Measurements from ENCODE around the gene CABLES1. TPM values are rescaled to one million over a fixed set of nuclear protein-coding genes. Genes with fewer than 3 reads are reported as not detected.

The CABLES1 gene
- polyA plus RNA-seq, 2 of the 4 experiments (the other 2 are of a cell fraction): 4.5 to 8.6 TPM

DNA sequence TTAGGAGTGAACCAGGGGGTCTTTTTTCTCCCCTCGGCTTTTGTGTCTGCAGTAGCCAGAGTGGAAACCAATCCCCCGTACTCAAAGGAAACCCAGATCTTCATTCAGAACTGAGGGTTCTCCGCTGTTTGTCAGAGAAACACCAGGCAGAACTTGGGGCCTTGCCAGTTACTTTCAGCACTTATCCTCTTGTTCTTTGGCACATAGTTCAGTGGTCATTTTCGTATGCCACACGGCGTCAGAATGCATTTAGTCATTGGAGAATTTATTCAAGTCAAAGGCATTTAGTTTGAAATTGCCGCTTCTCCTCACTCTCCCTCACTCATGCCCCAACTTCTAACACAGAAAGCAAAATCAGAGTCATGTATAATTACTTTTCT is 102.9 kb downstream of the CABLES1 start:
- H3K27ac ChIP-seq: no peak overlapping the region
- ATAC-seq: no peak
- H3K4me2 ChIP-seq: no peak overlapping the region
- H3K9me3 ChIP-seq: no peaks in the 10 kb centered on the region
- ChIA-PET POLR2A (no interaction called here), CTCF (no interaction called here)
- H3K4me1 ChIP-seq: no peaks in the 10 kb centered on the region
- no peak for FAIRE-seq
- 93% methylated on average over 6 of the region's 7 CpGs for WGBS (ENCODE audit: missing lambda C conversion rate)
- TF ChIP-seq, protein P1, sequence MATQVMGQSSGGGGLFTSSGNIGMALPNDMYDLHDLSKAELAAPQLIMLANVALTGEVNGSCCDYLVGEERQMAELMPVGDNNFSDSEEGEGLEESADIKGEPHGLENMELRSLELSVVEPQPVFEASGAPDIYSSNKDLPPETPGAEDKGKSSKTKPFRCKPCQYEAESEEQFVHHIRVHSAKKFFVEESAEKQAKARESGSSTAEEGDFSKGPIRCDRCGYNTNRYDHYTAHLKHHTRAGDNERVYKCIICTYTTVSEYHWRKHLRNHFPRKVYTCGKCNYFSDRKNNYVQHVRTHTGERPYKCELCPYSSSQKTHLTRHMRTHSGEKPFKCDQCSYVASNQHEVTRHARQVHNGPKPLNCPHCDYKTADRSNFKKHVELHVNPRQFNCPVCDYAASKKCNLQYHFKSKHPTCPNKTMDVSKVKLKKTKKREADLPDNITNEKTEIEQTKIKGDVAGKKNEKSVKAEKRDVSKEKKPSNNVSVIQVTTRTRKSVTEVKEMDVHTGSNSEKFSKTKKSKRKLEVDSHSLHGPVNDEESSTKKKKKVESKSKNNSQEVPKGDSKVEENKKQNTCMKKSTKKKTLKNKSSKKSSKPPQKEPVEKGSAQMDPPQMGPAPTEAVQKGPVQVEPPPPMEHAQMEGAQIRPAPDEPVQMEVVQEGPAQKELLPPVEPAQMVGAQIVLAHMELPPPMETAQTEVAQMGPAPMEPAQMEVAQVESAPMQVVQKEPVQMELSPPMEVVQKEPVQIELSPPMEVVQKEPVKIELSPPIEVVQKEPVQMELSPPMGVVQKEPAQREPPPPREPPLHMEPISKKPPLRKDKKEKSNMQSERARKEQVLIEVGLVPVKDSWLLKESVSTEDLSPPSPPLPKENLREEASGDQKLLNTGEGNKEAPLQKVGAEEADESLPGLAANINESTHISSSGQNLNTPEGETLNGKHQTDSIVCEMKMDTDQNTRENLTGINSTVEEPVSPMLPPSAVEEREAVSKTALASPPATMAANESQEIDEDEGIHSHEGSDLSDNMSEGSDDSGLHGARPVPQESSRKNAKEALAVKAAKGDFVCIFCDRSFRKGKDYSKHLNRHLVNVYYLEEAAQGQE (IDR thresholded peaks at IDR 0.05): no peak
- TF ChIP-seq JUNB (IDR thresholded peaks at IDR 0.05): no peak
- TF ChIP-seq, protein P2, sequence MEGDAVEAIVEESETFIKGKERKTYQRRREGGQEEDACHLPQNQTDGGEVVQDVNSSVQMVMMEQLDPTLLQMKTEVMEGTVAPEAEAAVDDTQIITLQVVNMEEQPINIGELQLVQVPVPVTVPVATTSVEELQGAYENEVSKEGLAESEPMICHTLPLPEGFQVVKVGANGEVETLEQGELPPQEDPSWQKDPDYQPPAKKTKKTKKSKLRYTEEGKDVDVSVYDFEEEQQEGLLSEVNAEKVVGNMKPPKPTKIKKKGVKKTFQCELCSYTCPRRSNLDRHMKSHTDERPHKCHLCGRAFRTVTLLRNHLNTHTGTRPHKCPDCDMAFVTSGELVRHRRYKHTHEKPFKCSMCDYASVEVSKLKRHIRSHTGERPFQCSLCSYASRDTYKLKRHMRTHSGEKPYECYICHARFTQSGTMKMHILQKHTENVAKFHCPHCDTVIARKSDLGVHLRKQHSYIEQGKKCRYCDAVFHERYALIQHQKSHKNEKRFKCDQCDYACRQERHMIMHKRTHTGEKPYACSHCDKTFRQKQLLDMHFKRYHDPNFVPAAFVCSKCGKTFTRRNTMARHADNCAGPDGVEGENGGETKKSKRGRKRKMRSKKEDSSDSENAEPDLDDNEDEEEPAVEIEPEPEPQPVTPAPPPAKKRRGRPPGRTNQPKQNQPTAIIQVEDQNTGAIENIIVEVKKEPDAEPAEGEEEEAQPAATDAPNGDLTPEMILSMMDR (IDR thresholded peaks at IDR 0.05): no peak
- TF ChIP-seq HEYL (CRISPR knock-in tag; IDR thresholded peaks at IDR 0.05): no peak
- TF ChIP-seq HOXA7 (CRISPR knock-in tag; IDR thresholded peaks at IDR 0.05): no peak
- no peak for TF ChIP-seq FOXS1 (CRISPR knock-in tag; IDR thresholded peaks at IDR 0.05)
- TF ChIP-seq, protein P3, sequence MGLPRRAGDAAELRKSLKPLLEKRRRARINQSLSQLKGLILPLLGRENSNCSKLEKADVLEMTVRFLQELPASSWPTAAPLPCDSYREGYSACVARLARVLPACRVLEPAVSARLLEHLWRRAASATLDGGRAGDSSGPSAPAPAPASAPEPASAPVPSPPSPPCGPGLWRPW (IDR thresholded peaks at IDR 0.05): no peak
- no peak for TF ChIP-seq CHD4 (IDR thresholded peaks at IDR 0.05; ENCODE audit: borderline replicate concordance)
- TF ChIP-seq NPAS2 (CRISPR knock-in tag; IDR thresholded peaks at IDR 0.05; ENCODE audit: borderline replicate concordance): no peak
- TF ChIP-seq, protein P4, sequence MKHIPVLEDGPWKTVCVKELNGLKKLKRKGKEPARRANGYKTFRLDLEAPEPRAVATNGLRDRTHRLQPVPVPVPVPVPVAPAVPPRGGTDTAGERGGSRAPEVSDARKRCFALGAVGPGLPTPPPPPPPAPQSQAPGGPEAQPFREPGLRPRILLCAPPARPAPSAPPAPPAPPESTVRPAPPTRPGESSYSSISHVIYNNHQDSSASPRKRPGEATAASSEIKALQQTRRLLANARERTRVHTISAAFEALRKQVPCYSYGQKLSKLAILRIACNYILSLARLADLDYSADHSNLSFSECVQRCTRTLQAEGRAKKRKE (CRISPR knock-in tag; IDR thresholded peaks at IDR 0.05; ENCODE audit: low read depth): no peak
- TF ChIP-seq ESRRA (IDR thresholded peaks at IDR 0.05; ENCODE audit: borderline replicate concordance, low read length): no peak
- TF ChIP-seq TP53 (CRISPR knock-in tag; IDR thresholded peaks at IDR 0.05): no peak
- TF ChIP-seq TFCP2L1 (CRISPR knock-in tag; IDR thresholded peaks at IDR 0.05): no peak
- TF ChIP-seq RNF2 (IDR thresholded peaks at IDR 0.05; ENCODE audit: borderline replicate concordance, low read depth): no peak
- no peak for TF ChIP-seq EHF (CRISPR knock-in tag; IDR thresholded peaks at IDR 0.05)
- no peak for TF ChIP-seq CHD2 (IDR thresholded peaks at IDR 0.05; ENCODE audit: low read length, partially characterized antibody)
- no peak for TF ChIP-seq ZNF302 (CRISPR knock-in tag; IDR thresholded peaks at IDR 0.05)
- no peak for TF ChIP-seq ZC3H11A (IDR thresholded peaks at IDR 0.05)
- no peak for TF ChIP-seq GATA3 (IDR thresholded peaks at IDR 0.05; ENCODE audit: borderline replicate concordance)
- no peak for TF ChIP-seq CBX2 (IDR thresholded peaks at IDR 0.05; ENCODE audit: borderline replicate concordance, low read depth)
- no peak for DNase-seq (ENCODE audit: low read depth in 1 of 2, low spot score in 1 of 2)
- H3K4me3 ChIP-seq: no peak overlapping the region

DNA sequence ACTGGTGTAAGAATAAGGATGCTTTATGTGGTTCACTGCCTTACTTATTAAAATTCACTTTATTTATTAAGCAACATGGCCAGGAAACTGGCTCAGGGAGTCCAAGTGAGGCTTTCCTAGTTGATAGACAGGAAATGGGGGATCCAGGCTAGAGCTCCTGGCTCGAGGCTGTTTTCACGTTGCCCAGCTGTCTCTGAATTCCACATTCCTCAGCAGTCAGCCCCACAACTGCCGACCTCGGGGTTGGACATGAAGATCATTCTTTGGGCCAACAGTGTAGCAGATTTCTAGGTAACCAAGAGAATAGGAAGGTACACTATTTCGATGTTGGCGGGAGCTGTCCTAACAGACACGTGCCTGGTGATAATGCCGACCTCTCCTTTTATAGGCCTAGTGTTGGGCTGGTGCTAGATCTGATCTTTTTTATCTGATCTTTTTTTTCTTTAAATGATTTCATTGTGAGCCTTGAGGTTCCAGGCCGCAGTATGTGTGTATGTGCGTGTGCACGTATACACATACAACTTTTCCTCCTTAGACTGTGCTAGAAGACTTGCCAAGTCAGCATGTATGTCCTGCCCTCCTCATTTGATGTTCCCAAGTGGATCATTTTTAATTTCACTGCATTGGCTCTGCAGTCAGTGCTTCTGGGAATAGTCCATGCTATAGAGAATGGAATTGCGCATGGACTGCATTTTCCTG is 103.5 kb downstream of the CABLES1 start:
- POLR2A ChIA-PET: no interaction called here

More for the DNA sequence above, 103.5 kb downstream of the CABLES1 start:
- no peak for FAIRE-seq
- Histone ChIP-seq H3K27ac (no peak overlapping the region), H3K4me3 (no peak overlapping the region), H3K4me1 (no peaks in the 10 kb centered on the region), H3K4me2 (no peak overlapping the region), H3K9me3 (no peaks in the 10 kb centered on the region)
- CTCF ChIA-PET: no interaction called here
- no peak for DNase-seq (ENCODE audit: low read depth in 1 of 2, low spot score in 1 of 2)
- TF ChIP-seq POLR2A (IDR thresholded peaks at IDR 0.05; ENCODE audit: low read length): no peak
- TF ChIP-seq MAFK (IDR thresholded peaks at IDR 0.05; ENCODE audit: partially characterized antibody): peak; percentile 65
- 94% methylated on average over 12 of the region's 12 CpGs for WGBS (ENCODE audit: missing lambda C conversion rate)
- ATAC-seq: no peak
